LNCaP clone FGC (cell line): ENCODE data around the gene TRAF5.
"Not testable (repeated sequence)": the region's sequence is repeated elsewhere in the genome, so short reads cannot be mapped to it uniquely, and the experiment has no call there.

Experiments
- DNase-seq: peaks from one replicate; pipeline ENCODE4 v3.0.0-alpha.2; 2011; ENCODE audit warnings: low read depth
- H3K4me3 ChIP-seq: 2 replicates; pipeline ENCODE4 v1.5.1; 2011; ENCODE audit warnings: mild to moderate bottlenecking, low read depth, low read length, control low read depth
- CTCF ChIP-seq: IDR thresholded peaks from 2 replicates; pipeline ENCODE4 v1.5.1; 2012; ENCODE audit warnings: mild to moderate bottlenecking; ENCODE audit not compliant: control insufficient read depth, insufficient read depth; ENCODE audit errors: extremely low read depth

Gene TRAF5

DNA sequence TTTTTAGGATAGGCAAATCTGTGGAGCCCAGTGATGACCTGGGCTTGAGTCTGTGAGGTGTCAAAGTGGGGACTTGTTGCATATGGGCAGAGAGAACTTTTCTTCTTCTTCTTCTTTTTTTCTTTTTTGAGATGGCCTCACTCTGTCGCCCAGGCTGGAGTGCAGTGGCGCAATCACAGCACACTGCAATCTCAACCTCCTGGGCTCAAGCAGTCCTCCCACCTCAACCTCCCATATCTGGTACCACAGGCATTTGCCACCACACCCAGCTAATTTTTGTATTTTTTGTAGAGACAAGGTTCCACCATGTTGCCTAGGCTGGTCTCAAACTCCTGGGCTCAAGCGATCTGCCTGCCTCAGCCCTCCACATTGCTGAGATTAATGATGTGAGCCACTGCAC lies 85.0 kb downstream of the TRAF5 start:
- H3K4me3 ChIP-seq = no peak overlapping the region
- TF ChIP-seq CTCF = no peak

GRCh38 chr1:211415700-211416099 lies 89.1 kb downstream of the TRAF5 start:
- no peak overlapping the region for H3K4me3 ChIP-seq
- no peak for TF ChIP-seq CTCF
- no peak for DNase-seq

More for the DNA sequence above, 85.0 kb downstream of the TRAF5 start:
- no peak for DNase-seq

- DNase-seq, H3K4me3 ChIP-seq: not testable (repeated sequence)
These were observed 89.6 kb downstream of the TRAF5 start for GRCh38 chr1:211416246-211416627.

GRCh38 chr1:211416628-211417323 lies 90.1 kb downstream of the TRAF5 start:
- H3K4me3 ChIP-seq, DNase-seq: not testable (repeated sequence)

GRCh38 chr1:211420389-211420788 lies 93.8 kb downstream of the TRAF5 start:
- no peak overlapping the region for H3K4me3 ChIP-seq
- no peak for DNase-seq
- TF ChIP-seq CTCF = no peak

GRCh38 chr1:211420845-211421454 lies 94.3 kb downstream of the TRAF5 start:
- no peak for TF ChIP-seq CTCF
- no peak overlapping the region for H3K4me3 ChIP-seq
- DNase-seq = no peak

GRCh38 chr1:211424018-211424417 lies 97.4 kb downstream of the TRAF5 start:
- no peak overlapping the region for H3K4me3 ChIP-seq
- no peak for DNase-seq
- no peak for TF ChIP-seq CTCF
